A172 (cell line): ENCODE results near the gene CPED1. TPM values are rescaled to one million over a fixed set of nuclear protein-coding genes. Genes with fewer than 3 reads are reported as not detected.
A peak's percentile ranks its signal among the peaks of the same experiment; 100 is the strongest.
"Not testable (repeated sequence)": the region's sequence is repeated elsewhere in the genome, so short reads cannot be mapped to it uniquely, and the experiment has no call there.

Experiments used
- DNase-seq: peaks from one replicate; pipeline ENCODE4 v3.0.0-alpha.2; 2015; ENCODE audit warnings: low spot score
- total RNA-seq: library from RNA; depleted of rRNA; stranded (reverse); fragments of >200 nt; shearing (Covaris generic); gene quantifications from 2 replicates; pipeline ENCODE4 v1.2.3, GENCODE V29; 2014

CPED1 gene
- total RNA-seq, 1 experiment from 2014 or later = 18.4 TPM

- DNase-seq = peak; percentile 84
Measured at GRCh38 chr7:120996333-120996987, 7.9 kb downstream of the CPED1 start.

GRCh38 chr7:120996988-120997345 is 8.5 kb downstream of the CPED1 start:
- no peak for DNase-seq

GRCh38 chr7:120997882-120998474 is 9.5 kb downstream of the CPED1 start:
- no peak for DNase-seq

- DNase-seq = no peak
Measured at GRCh38 chr7:120998520-120998919, 10.0 kb downstream of the CPED1 start.

- no peak for DNase-seq
Measured at GRCh38 chr7:120998996-120999565, 10.6 kb downstream of the CPED1 start.

GRCh38 chr7:121000081-121000983 is 11.8 kb downstream of the CPED1 start:
- DNase-seq = peak; percentile 57

GRCh38 chr7:121001234-121001906 is 12.9 kb downstream of the CPED1 start:
- no peak for DNase-seq

GRCh38 chr7:121002048-121002756 is 13.7 kb downstream of the CPED1 start:
- no peak for DNase-seq

GRCh38 chr7:121002757-121003200 is 14.3 kb downstream of the CPED1 start:
- no peak for DNase-seq

- DNase-seq = no peak
Measured at GRCh38 chr7:121003986-121004685, 15.6 kb downstream of the CPED1 start.

- DNase-seq = not testable (repeated sequence)
Measured at GRCh38 chr7:121005058-121005457, 16.5 kb downstream of the CPED1 start.

GRCh38 chr7:121005996-121006584 is 17.6 kb downstream of the CPED1 start:
- no peak for DNase-seq

- DNase-seq = no peak
Measured at GRCh38 chr7:121006711-121007315, 18.3 kb downstream of the CPED1 start.

- no peak for DNase-seq
Measured at GRCh38 chr7:121008816-121009215, 20.3 kb downstream of the CPED1 start.

- no peak for DNase-seq
Measured at GRCh38 chr7:121011401-121011800, 22.9 kb downstream of the CPED1 start.

- DNase-seq = no peak
Measured at GRCh38 chr7:121012170-121012874, 23.8 kb downstream of the CPED1 start.

GRCh38 chr7:121012919-121013318 is 24.4 kb downstream of the CPED1 start:
- no peak for DNase-seq

GRCh38 chr7:121015560-121015959 is 27.0 kb downstream of the CPED1 start:
- no peak for DNase-seq

- DNase-seq = no peak
Measured at GRCh38 chr7:121016966-121017365, 28.5 kb downstream of the CPED1 start.
